Aorta (tissue), 5 donors: Measurements from ENCODE around the gene G6PC1. TPM values are rescaled to one million over a fixed set of nuclear protein-coding genes. Genes with fewer than 3 reads are reported as not detected.
A peak's percentile ranks its signal among the peaks of the same experiment; 100 is the strongest.
"Not testable (repeated sequence)": the region's sequence is repeated elsewhere in the genome, so short reads cannot be mapped to it uniquely, and the experiment has no call there.

Experiments used
- ATAC-seq: fragments of 200-7000 bp; cut with Tn5 transposase; one replicate; pipeline ENCODE4 v1.9.1; 2022; ENCODE audit warnings: moderate library complexity; ENCODE audit not compliant: low FRiP score
- DNase-seq, 2 donors: peaks; one replicate each; pipeline ENCODE4 v3.0.0-alpha.2; 2020
- H3K27ac ChIP-seq, 2 donors: one replicate each; pipeline ENCODE4 v1.5.1; 2013; ENCODE audit warnings: low read length in 2 of 2, mild to moderate bottlenecking in 2 of 2, moderate library complexity in 2 of 2, control low read depth in 1 of 2, inconsistent platforms in 1 of 2, low read depth in 1 of 2
- H3K27me3 ChIP-seq, 2 donors: one replicate each; pipeline ENCODE4 v1.6.1; 2013; ENCODE audit warnings: control low read depth in 1 of 2, low read length in 1 of 2, mild to moderate bottlenecking in 1 of 2, moderate library complexity in 1 of 2; ENCODE audit not compliant: insufficient read depth in 2 of 2, control insufficient read depth in 1 of 2
- H3K36me3 ChIP-seq, 2 donors: one replicate each; pipeline ENCODE4 v1.6.1; 2013; ENCODE audit warnings: control low read depth in 1 of 2, low read length in 1 of 2, mild to moderate bottlenecking in 1 of 2; ENCODE audit not compliant: insufficient read depth in 2 of 2, control insufficient read depth in 1 of 2
- H3K4me1 ChIP-seq, 2 donors: one replicate each; pipeline ENCODE4 v1.6.1; 2013; ENCODE audit warnings: low read length in 2 of 2, control low read depth in 1 of 2, mild to moderate bottlenecking in 1 of 2, moderate library complexity in 1 of 2; ENCODE audit not compliant: insufficient read depth in 2 of 2, control insufficient read depth in 1 of 2
- H3K4me3 ChIP-seq, 2 donors: one replicate each; pipeline ENCODE4 v1.5.1; 2013; ENCODE audit warnings: low read length in 2 of 2, control low read depth in 1 of 2, mild to moderate bottlenecking in 1 of 2
- H3K9me3 ChIP-seq: one replicate; pipeline ENCODE4 v1.6.1; 2013; ENCODE audit warnings: mild to moderate bottlenecking, low read length; ENCODE audit not compliant: control insufficient read depth
- WGBS, 2 donors: extraction: QIAGEN DNeasy Blood & Tissue Kit; methylation state at CpG; one replicate each; pipeline ENCODE4 v1.1.7; 2013; 5-methylcytosine and 5-hydroxymethylcytosine counted together
- intact Hi-C, 2 donors: fragments of 100-400 bp; cut with DNase I; formaldehyde crosslinking; loops; one replicate each; pipeline versions ENCODE4 v1.14.2 to v1.15.0; 2022
- polyA plus RNA-seq, 2 donors: library from polyadenylated mRNA; stranded (reverse); fragments of 200-250 nt; gene quantifications; one replicate each; pipeline ENCODE4 v1.2.3, GENCODE V29; 2013
- total RNA-seq, 2 donors: library from RNA; stranded (reverse); fragmentation: NEBNext Ultra II Directional; extraction: Animal tissue kit (Norgen Biotek cat#: 25700); gene quantifications; one replicate each; pipeline ENCODE4 v1.2.1, GENCODE V29; 2021
- donor health status: healthy with polysubstance abuse.
- donor health status: Bipolar disorder and iron deficiency.
- donor health status: DM: no; HTN: no; CAD: no.
- donor health status: DM: no; HTN: no; CAD: no.
- donor health status: DM: yes; HTN: yes; CAD: no.

The G6PC1 gene
- total and polyA plus RNA-seq, 4 donors = 3.0 TPM; not detected in 3

GRCh38 chr17:42891539-42892152, 9.0 kb upstream of the G6PC1 start:
- Histone ChIP-seq H3K4me1 (peaks cover 0 to 2% of the 10 kb centered on the region in 2 donors), H3K27me3 (no peaks in the 10 kb centered on the region), H3K9me3 (no peaks in the 10 kb centered on the region), H3K4me3 (no peak overlapping the region), H3K36me3 (no peaks in the 10 kb centered on the region), H3K27ac (peak overlapping the region; percentile 87 to 98)
- WGBS, 2 donors = 13 to 14% methylated on average over 10 of the region's 10 CpGs
- ATAC-seq = peak; percentile 79
- DNase-seq = peak; percentile 73 to 80
- intact Hi-C loops = no loop called here

- H3K27ac ChIP-seq = peak overlapping the region in 1 of 2 donors; percentile 68
- intact Hi-C loops = no loop called here
- H3K9me3 ChIP-seq = no peaks in the 10 kb centered on the region
- no peak overlapping the region for H3K4me3 ChIP-seq
- H3K4me1 ChIP-seq = peaks cover 0 to 2% of the 10 kb centered on the region in 2 donors
- H3K27me3 ChIP-seq = no peaks in the 10 kb centered on the region
- DNase-seq (no peak), ATAC-seq (no peak)
- WGBS, 2 donors = 4 to 5% methylated on average over 4 of the region's 4 CpGs
- no peaks in the 10 kb centered on the region for H3K36me3 ChIP-seq
These were observed 7.2 kb upstream of the G6PC1 start for GRCh38 chr17:42893359-42893758.

- H3K36me3 ChIP-seq = no peaks in the 10 kb centered on the region
- DNase-seq = peak in 1 of 2 donors; percentile 36
- intact Hi-C loops = loop anchor here in 1 of 2 donors (2.0 kb wide), 1 partner anchor 42 kb away; no protein-coding TSS in a partner anchor
- H3K27me3 ChIP-seq = no peaks in the 10 kb centered on the region
- no peak for ATAC-seq
- H3K4me3 ChIP-seq = no peak overlapping the region
- 60 to 68% methylated on average over 12 of the region's 12 CpGs for WGBS, 2 donors
- H3K4me1 ChIP-seq = peaks cover 0 to 2% of the 10 kb centered on the region in 2 donors
- H3K9me3 ChIP-seq = no peaks in the 10 kb centered on the region
- H3K27ac ChIP-seq = peak overlapping the region; percentile 29 to 91
These were observed 6.1 kb upstream of the G6PC1 start for GRCh38 chr17:42894283-42895184.

GRCh38 chr17:42895185-42895555, 5.4 kb upstream of the G6PC1 start:
- intact Hi-C loops = loop anchor here in 1 of 2 donors (2.0 kb wide), 1 partner anchor 42 kb away; no protein-coding TSS in a partner anchor
- Histone ChIP-seq H3K4me1 (peaks cover 0 to 2% of the 10 kb centered on the region in 2 donors), H3K9me3 (no peaks in the 10 kb centered on the region), H3K27me3 (no peaks in the 10 kb centered on the region), H3K27ac (peak overlapping the region in 1 of 2 donors; percentile 29), H3K36me3 (no peaks in the 10 kb centered on the region), H3K4me3 (no peak overlapping the region)
- ATAC-seq (peak; percentile 78), DNase-seq (peak; percentile 85 to 88)
- WGBS, 2 donors = 0 to 2% methylated on average over 2 of the region's 2 CpGs

- 94% methylated on average over 7 of the region's 7 CpGs for WGBS, 2 donors
- intact Hi-C loops = no loop called here
- no peaks in the 10 kb centered on the region for H3K9me3 ChIP-seq
- H3K27me3 ChIP-seq = no peaks in the 10 kb centered on the region
- no peak overlapping the region for H3K27ac ChIP-seq
- peak in 1 of 2 donors; percentile 24 for DNase-seq
- H3K4me3 ChIP-seq = no peak overlapping the region
- peaks cover 0 to 2% of the 10 kb centered on the region in 2 donors for H3K4me1 ChIP-seq
- ATAC-seq = no peak
- H3K36me3 ChIP-seq = no peaks in the 10 kb centered on the region
These were observed 2.3 kb upstream of the G6PC1 start for GRCh38 chr17:42898147-42898811.

GRCh38 chr17:42899981-42900380, 618 bp upstream of the G6PC1 start:
- DNase-seq, H3K27me3 ChIP-seq, intact Hi-C loops, H3K9me3 ChIP-seq, H3K4me1 ChIP-seq, H3K36me3 ChIP-seq, ATAC-seq, H3K27ac ChIP-seq, H3K4me3 ChIP-seq: not testable (repeated sequence)
- 80 to 82% methylated on average over 3 of the region's 3 CpGs for WGBS, 2 donors

- no peaks in the 10 kb centered on the region for H3K27me3 ChIP-seq
- H3K27ac ChIP-seq = no peak overlapping the region
- no peaks in the 10 kb centered on the region for H3K9me3 ChIP-seq
- 71 to 76% methylated on average over 10 of the region's 10 CpGs for WGBS, 2 donors
- intact Hi-C loops = no loop called here
- DNase-seq (no peak), ATAC-seq (no peak)
- H3K36me3 ChIP-seq = no peaks in the 10 kb centered on the region
- no peak overlapping the region for H3K4me3 ChIP-seq
- no peaks in the 10 kb centered on the region for H3K4me1 ChIP-seq
These were observed 1.1 kb downstream of the G6PC1 start for GRCh38 chr17:42901535-42902229.

GRCh38 chr17:42904110-42904469, 3.5 kb downstream of the G6PC1 start:
- no peak overlapping the region for H3K4me3 ChIP-seq
- 57 to 66% methylated on average over 6 of the region's 6 CpGs for WGBS, 2 donors
- no peaks in the 10 kb centered on the region for H3K27me3 ChIP-seq
- intact Hi-C loops = no loop called here
- no peaks in the 10 kb centered on the region for H3K36me3 ChIP-seq
- ATAC-seq = no peak
- no peak overlapping the region for H3K27ac ChIP-seq
- DNase-seq = no peak
- H3K9me3 ChIP-seq = no peaks in the 10 kb centered on the region
- H3K4me1 ChIP-seq = no peaks in the 10 kb centered on the region
